ENCODE measurements around the gene ZNHIT1. TPM values are rescaled to one million over a fixed set of nuclear protein-coding genes. Genes with fewer than 3 reads are reported as not detected.

Gene ZNHIT1
- total RNA-seq, 2 donors from 2014 or later = 51.4 to 74.8 TPM

DNA sequence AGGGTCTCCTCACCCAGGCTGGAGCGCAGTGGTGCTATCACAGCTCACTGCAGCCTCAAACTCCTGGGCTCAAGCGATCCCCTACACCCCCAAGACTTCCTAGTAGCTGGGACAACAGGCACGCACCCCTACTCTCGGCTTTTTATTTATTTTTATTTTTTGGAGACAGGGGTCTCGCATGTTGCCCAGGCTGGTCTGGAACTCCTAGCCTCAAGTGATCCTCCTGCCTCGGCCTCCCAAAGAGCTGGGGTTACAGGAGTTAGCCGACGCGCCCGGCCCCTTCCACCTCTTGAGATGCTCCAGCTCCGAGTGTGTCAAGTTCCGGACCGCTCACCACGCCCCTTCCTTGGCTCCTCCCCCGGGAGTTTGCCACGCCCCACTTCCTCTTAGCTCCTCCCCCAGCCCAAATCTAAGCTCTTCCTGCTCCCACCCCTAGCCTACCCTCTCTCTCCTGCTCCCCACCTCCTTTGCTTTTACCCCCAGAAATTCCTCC lies 44.2 kb upstream of the ZNHIT1 start:
- DNase-seq (peak in 2 of 4 donors; percentile 17 to 31), ATAC-seq (no peak)
- TF ChIP-seq POLR2A (IDR thresholded peaks at IDR 0.05) = no peak
- TF ChIP-seq, protein P1, sequence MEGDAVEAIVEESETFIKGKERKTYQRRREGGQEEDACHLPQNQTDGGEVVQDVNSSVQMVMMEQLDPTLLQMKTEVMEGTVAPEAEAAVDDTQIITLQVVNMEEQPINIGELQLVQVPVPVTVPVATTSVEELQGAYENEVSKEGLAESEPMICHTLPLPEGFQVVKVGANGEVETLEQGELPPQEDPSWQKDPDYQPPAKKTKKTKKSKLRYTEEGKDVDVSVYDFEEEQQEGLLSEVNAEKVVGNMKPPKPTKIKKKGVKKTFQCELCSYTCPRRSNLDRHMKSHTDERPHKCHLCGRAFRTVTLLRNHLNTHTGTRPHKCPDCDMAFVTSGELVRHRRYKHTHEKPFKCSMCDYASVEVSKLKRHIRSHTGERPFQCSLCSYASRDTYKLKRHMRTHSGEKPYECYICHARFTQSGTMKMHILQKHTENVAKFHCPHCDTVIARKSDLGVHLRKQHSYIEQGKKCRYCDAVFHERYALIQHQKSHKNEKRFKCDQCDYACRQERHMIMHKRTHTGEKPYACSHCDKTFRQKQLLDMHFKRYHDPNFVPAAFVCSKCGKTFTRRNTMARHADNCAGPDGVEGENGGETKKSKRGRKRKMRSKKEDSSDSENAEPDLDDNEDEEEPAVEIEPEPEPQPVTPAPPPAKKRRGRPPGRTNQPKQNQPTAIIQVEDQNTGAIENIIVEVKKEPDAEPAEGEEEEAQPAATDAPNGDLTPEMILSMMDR (IDR thresholded peaks at IDR 0.05) = no peak
- intact Hi-C loops (cut with DNase I) = no loop called here
- H3K36me3 ChIP-seq (replicated peaks in 1 of 2; ENCODE audit: insufficient read depth in 1 of 2, low read depth in 2 of 2) = no peaks in the 10 kb centered on the region
- H3K27ac ChIP-seq = no peak overlapping the region
- H3K27me3 ChIP-seq = peaks cover 0 to 73% of the 10 kb centered on the region in 2 donors
- H3K4me3 ChIP-seq = no peak overlapping the region
- no peaks in the 10 kb centered on the region for H3K9me3 ChIP-seq
- 6 to 7% methylated on average over 12 to 16 of the region's 16 CpGs for WGBS, 2 donors
- H3K4me1 ChIP-seq = peaks cover 38% of the 10 kb centered on the region

DNA sequence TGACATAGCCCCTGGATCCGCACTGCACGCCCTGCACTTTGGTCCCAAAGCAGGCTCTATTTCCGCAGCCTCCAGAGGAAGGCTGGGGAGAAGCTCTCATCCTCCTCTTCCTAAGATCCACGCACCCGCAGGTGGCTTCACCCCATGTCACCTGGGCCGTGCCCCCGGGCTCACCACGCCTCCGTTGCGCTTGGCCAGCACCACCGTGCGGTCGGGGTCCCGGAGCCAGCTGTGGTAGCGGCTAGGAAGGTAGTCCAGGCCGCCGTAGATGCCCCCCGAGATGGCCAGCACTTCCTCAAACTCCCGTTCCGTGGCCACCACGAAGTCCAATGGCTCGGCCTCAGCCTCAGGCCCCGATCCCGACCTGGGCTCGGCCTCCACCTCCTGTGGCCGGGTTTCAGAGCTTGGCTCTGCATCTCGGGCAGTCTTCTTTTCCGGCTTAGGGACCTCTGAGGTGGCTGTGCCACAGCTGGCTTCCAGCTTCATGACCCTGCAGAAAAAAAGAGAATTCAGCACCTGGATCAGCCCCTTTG lies 43.6 kb upstream of the ZNHIT1 start:
- no peaks in the 10 kb centered on the region for H3K9me3 ChIP-seq
- H3K4me3 ChIP-seq = no peak overlapping the region
- TF ChIP-seq, protein P1 (IDR thresholded peaks at IDR 0.05) = no peak
- TF ChIP-seq POLR2A (IDR thresholded peaks at IDR 0.05) = no peak
- ATAC-seq = no peak
- WGBS, 2 donors = 11 to 17% methylated on average over 6 to 27 of the region's 28 CpGs
- DNase-seq = no peak
- no peak overlapping the region for H3K27ac ChIP-seq
- no peaks in the 10 kb centered on the region for H3K36me3 ChIP-seq (replicated peaks in 1 of 2; ENCODE audit: insufficient read depth in 1 of 2, low read depth in 2 of 2)
- H3K4me1 ChIP-seq = peaks cover 41% of the 10 kb centered on the region
- H3K27me3 ChIP-seq = peaks cover 0 to 72% of the 10 kb centered on the region in 2 donors
- intact Hi-C loops (cut with DNase I) = no loop called here

DNA sequence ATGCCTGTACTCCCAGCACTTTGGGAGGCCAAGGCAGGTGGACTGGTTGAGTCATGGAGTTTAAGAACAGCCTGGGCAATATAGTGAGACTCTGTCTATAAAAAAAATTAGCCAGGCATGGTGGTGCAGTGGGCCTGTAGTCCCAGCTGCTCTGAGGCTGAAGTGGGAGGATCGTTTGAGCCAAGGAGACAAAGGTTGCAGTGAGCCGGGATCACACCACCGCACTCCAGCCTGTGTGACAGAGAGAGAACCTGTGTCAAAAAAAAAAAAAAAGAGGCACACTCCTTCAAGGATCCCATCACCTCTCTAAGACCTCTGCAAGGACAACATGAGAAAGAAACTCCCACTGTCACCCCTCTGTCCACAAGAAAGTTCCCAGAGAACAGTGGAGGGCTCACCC lies 42.3 kb upstream of the ZNHIT1 start:
- ATAC-seq = no peak
- DNase-seq = no peak
- TF ChIP-seq, protein P1 (IDR thresholded peaks at IDR 0.05) = no peak
- no peak for TF ChIP-seq POLR2A (IDR thresholded peaks at IDR 0.05)
- 35 to 40% methylated on average over 3 of the region's 3 CpGs for WGBS, 2 donors
- no peaks in the 10 kb centered on the region for H3K36me3 ChIP-seq (replicated peaks in 1 of 2; ENCODE audit: insufficient read depth in 1 of 2, low read depth in 2 of 2)
- H3K27ac ChIP-seq = no peak overlapping the region
- H3K4me1 ChIP-seq = peaks cover 42% of the 10 kb centered on the region
- intact Hi-C loops (cut with DNase I) = no loop called here
- no peaks in the 10 kb centered on the region for H3K9me3 ChIP-seq
- peaks cover 0 to 82% of the 10 kb centered on the region in 2 donors for H3K27me3 ChIP-seq
- no peak overlapping the region for H3K4me3 ChIP-seq

DNA sequence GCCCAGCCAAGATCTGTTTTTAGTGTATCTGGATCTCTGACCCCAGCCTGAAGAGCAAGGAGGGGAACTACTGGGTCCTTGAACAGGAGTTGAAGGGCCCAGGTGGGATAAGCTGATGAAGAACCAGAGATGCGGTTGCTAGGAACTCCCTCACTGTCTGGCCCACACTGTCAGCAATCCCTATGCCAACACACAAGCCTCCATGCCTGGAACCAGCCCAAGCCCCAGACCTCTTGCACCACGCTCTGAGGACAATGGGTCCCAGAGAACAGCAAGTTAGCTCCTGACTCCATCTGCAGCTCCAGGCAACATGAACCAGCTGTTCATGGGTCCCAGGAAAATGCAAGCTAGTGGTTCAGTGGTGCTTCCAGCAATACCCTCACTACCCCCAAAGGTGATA lies 40.3 kb upstream of the ZNHIT1 start:
- DNase-seq = peak in 1 of 4 donors; percentile 50

More for the DNA sequence above, 40.3 kb upstream of the ZNHIT1 start:
- TF ChIP-seq, protein P1 (IDR thresholded peaks at IDR 0.05) = no peak
- TF ChIP-seq POLR2A (IDR thresholded peaks at IDR 0.05) = no peak
- H3K36me3 ChIP-seq (replicated peaks in 1 of 2; ENCODE audit: insufficient read depth in 1 of 2, low read depth in 2 of 2) = no peaks in the 10 kb centered on the region
- no peak overlapping the region for H3K27ac ChIP-seq
- intact Hi-C loops (cut with DNase I) = no loop called here
- 86 to 100% methylated on average over 1 to 2 of the region's 2 CpGs for WGBS, 2 donors
- peaks cover 0 to 73% of the 10 kb centered on the region in 2 donors for H3K27me3 ChIP-seq
- peaks cover 31% of the 10 kb centered on the region for H3K4me1 ChIP-seq
- no peak overlapping the region for H3K4me3 ChIP-seq
- no peaks in the 10 kb centered on the region for H3K9me3 ChIP-seq
- no peak for ATAC-seq

Measured in body of pancreas (tissue), 4 donors.